Hippocampal formation (tissue), 2 donors: Measurements from ENCODE around the gene IFI44.

ENCODE experiments used
- DNase-seq, 2 donors: peaks; one replicate each; lab custom pipeline; 2025; lab: John Stamatoyannopoulos, UW

Gene IFI44

DNA sequence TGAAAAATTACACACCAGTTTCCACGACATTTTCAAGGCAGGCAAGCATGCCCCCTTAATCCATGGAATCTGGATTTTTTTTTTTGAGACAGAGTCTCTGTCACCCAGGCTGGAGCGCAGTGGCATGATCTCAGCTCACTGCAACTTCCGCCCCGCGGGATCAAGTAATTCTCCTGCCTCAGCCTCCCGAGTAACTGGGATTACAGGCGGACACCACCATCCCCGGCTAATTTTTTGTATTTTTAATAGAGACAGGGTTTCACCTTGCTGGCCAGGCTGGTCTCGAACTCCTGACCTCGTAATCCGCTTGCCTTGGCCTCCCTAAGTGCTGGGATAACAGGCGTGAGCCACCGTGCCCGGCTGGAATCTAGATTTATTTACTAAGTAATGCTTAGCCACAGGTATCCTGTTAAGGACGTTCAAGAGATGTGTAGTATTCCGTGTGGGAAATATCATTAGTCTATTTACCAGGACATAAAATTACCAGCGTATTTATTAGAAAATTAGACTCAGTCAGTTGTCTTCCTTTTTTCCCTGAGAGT is 2.5 kb downstream of the IFI44 start:
- no peak for DNase-seq

DNA sequence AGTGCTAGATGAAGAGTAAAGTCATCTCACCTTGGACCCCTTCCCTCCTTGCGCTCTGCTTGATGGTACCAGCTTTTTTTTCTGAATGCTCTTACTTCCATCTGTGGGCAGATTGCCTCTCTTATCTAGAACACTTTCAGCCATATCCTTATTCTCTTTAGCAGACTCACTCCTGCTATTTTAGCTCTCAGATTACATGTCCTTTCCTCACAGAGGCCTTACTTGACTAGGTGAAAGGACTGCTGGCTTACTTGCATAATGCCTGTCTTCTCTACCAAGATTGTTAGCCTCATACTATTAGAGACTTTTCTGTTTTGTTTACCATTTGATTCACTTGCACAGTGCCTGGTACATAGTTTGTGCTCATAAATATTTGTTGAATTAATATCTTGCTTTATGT is 9.3 kb downstream of the IFI44 start:
- no peak for DNase-seq

DNA sequence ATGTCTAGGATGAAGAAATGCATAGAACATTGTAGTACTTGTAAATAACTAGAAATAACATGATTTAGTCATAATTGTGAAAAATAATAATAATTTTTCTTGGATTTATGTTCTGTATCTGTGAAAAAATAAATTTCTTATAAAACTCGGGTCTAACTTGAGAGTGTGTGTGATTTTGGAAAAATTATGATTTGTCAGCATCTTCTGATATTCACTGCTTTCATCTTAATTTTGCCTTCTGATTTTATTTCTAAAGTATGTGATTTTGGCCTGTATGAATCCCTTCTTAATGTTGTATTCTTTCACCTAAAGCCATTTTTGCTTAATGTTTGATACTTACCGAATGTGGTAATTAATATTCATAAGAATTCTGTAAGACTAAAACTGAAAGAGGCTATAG is 14.3 kb downstream of the IFI44 start:
- no peak for DNase-seq

DNA sequence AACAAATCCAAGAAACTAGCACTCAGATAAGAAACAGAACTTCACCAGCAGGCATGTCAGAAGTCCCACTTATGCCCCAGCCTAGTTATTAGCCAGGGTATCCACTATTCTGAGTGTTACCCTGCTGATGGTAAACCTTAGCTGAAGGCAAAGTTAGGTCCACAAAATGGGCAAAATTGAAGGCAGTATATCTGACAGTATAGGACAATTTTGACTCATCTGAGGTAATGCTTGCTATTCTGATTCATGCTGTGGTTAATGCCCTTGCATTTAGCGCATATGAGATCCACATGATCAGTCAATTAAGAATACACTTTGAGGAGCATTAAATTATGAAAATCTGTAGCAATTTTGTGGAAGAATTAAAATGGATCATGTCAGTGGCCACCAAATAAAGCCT is 15.1 kb downstream of the IFI44 start:
- DNase-seq: no peak

DNA sequence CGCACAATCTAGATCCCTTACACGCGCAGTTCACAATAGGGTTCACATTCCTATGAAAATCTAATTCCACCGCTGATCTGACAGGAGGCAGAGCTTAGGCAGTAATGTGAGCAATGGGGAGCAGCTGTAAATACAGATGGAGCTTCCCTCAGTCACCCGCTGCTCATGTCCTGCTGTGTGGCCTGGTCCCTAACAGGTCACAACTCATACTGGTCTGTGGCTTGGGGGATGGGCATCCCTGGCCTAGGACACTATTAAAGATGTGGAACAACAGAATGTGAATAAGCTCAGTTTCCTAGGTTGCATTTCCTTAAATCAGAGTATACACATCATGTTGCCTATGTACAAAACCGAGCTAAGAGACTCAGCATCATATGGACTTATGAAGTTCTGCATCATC is 16.2 kb downstream of the IFI44 start:
- DNase-seq: no peak

DNA sequence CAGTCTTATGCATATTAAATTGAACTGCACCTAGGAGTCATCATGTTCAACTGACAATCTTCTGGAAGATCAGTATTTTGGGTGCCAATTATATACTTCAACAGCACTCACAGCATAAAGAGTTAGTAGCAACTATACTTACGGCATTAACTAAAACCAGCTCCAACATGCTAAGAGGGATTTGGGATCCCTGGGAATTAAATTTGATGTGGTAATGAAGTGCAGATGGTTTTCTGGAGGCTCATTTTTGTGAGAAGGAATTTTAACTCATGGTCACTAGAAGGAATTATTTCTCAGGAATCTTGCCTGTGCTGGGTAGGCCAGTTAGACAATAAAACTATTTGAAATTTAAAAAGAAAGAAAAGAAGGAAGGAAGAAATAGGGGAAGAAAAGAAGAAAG is 18.3 kb downstream of the IFI44 start:
- DNase-seq: no peak

DNA sequence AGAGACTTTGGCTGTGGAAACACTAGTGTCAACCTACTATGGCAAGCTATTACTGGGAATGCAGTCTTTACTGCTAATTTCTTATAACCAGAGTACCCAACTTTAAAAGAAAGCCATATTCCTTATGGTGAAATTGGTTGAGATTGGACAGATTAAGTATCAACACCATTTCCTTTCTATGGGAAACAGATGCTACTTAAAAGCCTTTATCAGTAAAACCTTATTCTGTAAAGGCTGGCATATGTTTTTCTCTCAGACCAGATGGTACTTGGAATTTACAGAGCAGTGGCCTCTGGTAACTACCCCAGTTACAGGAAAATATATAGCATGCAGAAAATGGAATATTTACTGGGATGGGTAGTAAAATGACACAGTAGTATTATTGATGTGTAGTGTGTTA is 18.8 kb downstream of the IFI44 start:
- no peak for DNase-seq

DNA sequence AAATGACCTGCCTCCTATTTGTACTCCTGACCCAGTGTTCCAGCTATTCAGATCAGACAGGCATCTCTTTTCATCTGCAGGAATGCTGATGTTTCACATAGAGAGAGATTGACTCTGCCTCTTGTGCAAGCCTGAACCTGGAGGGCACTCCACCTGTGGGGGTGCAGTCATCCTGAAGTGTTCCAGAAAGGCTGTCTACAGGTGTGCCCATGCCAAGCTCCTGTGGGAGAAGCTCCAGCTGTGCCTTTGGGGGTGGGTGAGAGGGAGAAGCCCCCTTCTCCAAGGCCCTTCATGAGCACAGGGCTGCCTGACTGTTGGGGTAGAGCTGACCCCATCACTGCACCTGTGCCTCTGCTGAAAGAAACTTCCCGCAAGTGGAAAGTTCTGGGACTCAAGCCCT is 22.8 kb downstream of the IFI44 start:
- no peak for DNase-seq

DNA sequence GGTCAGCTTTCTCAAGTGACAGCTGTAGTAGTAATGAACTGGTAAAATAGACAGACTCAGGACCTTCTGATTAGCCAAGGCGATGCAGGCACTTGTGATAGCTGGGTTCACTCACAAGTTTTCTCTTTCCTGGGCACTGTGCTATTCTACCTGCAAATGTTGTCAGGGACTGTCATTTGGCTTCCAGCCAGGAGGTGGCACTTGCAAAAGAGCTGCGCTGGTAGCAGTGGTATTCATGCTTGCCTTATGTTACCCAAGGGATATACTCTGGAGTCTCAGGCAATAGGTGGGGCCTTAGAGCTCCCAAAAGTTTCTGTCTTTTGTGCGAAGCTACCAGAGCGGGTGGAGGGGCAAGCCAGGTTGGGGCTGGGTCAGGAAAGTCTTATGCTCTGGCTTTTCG is 23.5 kb downstream of the IFI44 start:
- no peak for DNase-seq

DNA sequence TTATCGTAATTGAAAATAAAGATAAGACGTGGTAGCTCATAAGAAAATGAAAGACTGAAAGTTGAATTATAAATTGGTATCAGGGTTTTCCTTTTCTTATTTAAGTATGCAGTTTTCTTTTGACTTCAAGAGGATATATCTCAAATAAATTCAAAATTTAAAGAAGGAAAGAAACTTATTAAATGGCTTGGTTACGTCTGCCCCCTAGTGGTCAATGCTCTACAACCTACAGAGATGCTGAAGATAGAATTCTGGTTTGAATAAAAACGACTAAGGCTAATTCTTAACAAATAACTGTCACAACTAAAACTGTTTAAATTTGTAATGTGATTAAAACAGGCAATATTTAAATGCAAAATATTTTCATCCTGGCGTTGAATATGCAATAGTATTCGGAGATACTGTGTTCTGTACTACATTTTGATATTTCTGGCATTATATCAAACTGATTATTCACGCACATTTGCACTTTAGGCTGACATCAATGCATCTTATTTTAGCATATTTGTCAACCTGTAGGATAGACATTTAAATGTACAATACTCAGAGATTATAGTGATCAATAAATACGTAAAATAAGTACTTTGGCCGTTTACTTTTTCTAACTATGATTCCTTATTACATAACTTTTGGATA is 26.8 kb downstream of the IFI44 start:
- peak in 1 of 2 donors; percentile 78 for DNase-seq

DNA sequence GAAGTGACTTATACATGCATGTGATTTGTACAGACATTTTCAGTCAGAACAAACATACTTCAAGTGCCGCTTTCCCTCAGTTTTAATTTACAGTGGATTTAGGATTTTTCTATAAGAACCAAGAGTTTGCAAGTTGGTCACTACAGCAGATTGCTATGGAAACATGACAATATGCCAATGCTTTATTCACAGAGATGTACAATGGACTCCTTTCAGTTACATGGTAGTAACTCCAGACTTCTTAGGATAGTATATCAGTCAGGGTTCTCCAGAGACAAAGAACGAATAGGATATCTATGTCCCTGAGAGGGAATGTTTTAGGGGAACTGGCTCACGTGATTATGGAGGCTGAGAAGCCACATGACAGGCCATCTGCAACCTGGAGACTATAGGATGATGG is 27.4 kb downstream of the IFI44 start:
- no peak for DNase-seq

DNA sequence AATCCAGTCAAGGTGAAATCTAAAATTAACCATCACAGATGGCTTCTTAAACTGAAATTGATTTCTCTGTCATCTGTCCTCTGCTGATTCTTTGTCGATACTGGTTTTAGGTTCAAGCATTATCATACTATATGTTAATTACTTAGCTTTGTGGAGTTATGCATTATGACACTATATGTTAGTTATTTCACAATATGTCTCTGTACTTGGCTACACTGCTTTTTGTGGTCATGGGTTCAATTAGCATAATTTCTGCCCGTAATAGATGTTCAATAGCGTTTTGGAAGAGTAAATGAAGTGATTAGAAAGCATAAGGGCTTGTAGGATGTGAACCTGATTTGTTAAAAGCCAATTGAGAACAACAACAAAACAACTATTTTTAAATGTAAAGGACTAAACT is 28.2 kb downstream of the IFI44 start:
- no peak for DNase-seq

DNA sequence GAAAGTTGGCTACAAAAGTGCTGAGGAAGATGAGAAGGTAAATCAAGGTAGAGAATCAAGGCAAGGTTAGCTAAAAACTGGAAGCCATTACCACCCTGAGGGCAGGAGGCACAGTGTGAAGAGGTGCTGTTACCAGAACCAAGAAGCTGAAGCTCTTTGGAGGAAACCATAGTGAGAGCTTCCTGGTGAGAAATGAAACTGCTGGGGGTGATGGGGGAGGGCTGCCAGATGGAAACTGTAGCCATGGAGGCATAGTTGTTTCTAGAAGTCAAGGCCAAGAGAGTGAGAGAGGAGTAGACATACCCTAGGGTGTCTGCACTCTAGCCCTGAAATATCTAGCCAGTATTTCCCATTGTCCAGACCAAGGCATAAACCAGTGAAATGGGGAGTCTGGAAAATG is 28.7 kb downstream of the IFI44 start:
- no peak for DNase-seq

DNA sequence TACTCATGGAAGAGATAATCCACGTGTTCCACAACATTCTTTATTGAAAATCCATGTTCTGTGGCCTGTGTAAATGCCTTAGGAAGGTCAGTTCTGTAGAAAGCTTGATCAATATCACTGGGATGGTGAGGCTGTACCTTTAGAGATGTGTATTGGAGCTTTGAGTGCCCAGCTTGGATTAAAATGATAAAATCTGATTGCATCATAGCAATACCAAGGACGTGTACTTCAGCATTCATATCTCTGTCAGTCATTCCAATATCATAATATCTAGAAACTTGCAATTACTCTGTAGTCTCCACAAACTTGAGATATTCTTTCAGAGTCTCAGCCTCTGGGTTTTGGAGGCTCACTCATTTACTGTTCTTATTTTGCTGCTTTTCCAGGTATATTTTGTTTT is 31.6 kb downstream of the IFI44 start:
- DNase-seq: no peak

DNA sequence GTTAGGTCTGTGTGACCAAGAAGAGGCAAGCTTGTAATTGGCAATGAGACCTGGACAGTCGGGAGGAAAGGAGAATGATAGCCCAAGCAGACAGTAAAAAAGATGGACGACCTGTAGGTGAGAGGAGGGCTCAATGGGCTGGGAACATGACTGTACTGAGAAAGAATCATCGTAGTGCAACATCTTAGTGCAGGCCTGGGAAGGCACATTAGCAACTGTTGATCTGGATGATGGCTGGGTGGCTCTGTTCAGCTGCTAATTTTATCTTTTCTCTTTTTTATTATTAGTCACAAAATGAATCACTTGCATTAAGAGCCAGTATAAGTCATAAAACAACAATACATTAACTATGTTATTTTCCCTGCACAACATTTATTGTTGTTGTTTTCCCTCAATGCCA is 32.9 kb downstream of the IFI44 start:
- no peak for DNase-seq

DNA sequence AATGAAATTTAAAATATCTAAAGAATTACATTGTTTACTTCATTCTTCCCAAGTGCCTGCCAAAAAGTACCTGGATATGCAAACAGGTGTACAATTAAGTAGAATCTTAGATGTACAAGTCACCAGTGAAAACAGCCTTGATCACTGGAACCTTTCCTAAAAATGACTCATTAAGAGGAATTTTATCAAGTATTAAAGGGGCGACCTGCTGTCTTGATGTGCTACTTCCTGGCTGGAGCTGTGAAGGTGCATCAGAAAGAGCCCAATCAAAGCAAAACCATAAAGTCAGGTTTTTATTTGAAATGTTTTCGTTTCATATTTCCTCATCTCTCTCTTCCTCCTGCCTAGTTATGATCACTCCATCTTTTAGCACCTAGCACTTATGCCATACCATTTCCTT is 33.4 kb downstream of the IFI44 start:
- DNase-seq: no peak

DNA sequence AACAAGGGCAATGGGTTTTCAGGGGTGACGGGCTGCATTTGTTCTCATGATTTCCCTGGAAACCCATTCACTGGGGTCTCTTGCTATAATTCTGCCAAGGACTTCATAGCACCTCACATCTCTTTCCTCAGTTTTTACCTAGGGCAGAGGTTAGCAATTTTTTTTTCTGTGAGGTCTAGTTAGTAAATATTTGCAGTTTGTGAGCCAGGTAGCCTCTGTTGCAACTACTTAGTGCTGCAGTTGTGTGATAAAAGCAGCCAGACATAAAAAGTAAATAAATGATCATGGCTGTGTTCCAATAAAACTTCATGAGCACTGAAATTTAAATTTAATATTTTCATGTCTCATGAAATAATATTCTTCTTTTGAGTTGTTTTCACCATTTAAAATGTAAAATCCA is 37.7 kb downstream of the IFI44 start:
- no peak for DNase-seq

DNA sequence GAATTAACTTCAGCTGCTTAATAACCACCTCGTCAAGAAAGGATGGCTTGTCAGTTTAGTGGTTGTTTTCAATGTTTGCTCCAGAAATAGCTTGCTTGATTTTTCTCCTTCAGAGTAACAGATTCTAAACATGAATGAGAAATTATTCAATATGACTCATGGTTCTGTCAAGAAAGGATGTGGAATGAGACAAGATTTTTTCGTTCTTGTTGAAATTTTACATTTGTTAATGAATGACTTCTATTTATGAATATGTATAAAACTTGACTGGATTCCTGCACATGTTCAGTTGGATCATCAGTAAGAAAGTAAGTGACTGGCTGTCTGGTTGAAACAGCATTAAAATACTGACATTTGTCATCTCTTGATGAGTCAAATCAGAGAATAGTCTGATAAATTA is 38.3 kb downstream of the IFI44 start:
- no peak for DNase-seq

DNA sequence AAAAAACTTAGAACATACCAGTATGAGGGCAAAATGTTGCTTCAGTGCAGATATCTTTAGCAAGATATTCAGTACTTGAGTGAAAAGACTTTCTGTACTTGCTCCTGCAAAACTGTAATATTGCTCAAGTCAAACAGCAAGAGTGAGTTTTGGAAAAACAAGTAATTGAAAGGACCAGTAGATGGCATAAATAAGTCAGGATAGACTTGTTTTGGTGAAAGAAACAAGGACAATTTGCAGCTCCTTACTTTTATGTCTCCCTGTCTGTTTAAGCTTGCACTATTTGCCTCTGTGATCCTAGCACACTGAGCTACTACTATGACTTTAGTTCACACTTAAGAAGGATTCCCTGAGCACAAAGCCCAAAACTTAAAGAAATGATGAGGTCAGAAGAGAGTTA is 39.1 kb downstream of the IFI44 start:
- DNase-seq: no peak

DNA sequence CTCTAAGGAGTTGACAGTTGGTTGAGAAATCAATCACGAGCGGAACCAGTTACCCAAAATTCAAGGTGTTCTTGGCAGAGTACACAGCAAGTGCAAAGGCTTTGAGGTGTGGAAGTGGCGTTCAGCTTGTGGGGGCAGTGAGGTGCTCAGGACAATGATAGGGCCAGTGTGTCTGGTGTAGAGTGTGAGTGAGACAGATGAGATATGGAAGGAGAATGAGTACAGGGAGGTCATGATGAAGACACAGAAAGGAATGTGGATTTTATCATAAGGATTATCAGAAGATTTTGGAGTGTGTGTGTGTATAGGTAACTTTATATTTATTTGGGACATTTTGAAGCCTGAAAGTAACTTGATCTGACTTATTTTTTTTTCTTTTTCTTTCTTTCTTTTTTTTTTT is 40.9 kb downstream of the IFI44 start:
- no peak for DNase-seq

DNA sequence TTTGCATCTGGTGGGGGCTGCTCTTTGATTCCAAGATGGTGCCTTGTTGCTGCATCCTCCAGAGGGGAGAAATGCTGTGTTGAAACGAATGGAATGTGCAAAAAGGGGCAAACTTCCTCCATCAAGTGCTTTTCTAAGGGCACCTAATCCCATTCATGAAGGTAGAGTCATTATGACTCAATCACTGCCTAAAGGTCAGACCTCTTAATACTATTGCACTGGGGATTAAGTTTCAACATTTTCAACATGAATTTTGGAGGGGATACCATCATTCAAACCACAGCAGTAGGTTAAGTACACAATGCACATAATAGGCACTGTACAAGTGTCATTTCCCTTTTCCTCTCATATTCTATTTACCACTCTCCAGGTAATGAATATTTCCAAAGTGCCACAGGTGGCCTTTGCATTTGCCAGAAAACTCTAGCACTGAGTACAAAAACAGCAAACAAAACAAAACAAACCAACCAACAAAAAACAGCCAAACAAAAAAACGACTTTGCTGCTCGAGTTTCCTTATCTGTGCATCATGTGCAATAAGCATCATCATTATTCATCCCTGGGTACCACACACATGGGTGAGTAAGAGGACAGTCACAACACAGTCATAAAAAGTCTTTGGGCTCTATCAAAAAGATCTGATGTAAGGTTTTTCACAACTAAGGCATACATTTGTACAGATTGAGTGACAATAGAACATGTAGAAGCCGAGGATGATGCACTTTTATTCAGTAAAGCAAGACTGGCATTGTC is 42.5 kb downstream of the IFI44 start:
- DNase-seq: no peak

DNA sequence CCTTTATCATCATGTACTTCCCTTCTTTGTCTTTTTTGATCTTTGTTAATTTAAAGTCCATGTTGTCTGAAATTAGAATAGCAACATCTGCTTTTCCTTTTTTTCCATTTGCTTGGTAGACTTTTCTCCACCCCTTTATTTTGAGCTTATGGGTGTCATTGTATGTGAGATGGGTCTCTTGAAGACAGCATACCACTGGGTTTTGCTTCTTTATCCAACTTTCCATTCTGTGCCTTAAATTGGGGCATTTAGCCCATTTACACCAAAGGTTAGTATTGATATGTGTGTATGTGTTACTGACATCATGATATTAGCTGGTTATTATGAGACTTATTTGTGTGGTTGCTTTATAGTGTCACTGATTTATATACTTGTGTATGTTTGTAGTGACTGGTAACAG is 50.2 kb downstream of the IFI44 start:
- no peak for DNase-seq

DNA sequence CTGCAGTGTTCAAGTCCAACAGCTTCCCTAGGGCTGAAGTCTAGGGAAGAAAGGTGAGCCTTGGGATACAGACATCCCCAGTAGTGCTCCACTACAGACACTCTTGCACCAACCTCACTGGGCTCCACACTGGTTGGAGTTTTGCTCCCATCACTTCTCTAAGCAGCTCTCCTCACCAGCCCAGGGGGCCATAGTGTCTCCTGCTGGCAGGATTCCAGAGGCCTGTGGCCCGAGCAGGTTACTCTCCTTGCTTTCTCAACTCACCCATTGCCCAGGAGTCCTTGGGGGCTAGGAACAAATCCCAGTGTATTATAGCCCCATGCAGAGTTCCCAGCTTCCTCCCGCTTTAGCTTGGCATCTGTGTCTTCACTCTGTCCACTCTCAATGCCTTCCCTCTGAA is 52.8 kb downstream of the IFI44 start:
- DNase-seq: no peak

DNA sequence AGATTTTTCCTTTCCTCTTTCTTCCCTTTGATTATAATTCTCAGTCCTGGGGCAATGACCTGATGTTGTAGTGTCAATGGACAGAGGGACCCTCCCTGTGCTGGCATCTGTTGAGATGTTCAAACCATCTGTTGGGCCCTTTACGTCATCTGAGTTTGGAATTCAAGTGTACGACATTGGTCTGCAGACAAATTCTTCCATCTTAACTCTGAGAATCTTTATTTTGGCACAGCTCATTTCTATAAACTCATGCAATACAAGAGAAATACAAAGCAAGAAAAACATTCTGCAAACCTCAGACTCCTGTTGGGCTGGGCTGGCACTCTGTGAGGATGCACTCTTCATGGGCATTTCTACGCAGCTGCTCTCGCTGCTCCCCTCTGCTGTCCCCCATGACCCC is 54.2 kb downstream of the IFI44 start:
- DNase-seq: no peak
